Aorta (tissue), 5 donors: ENCODE measurements around the gene VCAM1. TPM values are rescaled to one million over a fixed set of nuclear protein-coding genes. Genes with fewer than 3 reads are reported as not detected.
A peak's percentile ranks its signal among the peaks of the same experiment; 100 is the strongest.

Source experiments
- ATAC-seq: fragments of 200-7000 bp; cut with Tn5 transposase; one replicate; pipeline ENCODE4 v1.9.1; 2022; ENCODE audit warnings: moderate library complexity; ENCODE audit not compliant: low FRiP score
- DNase-seq, 2 donors: peaks; one replicate each; pipeline ENCODE4 v3.0.0-alpha.2; 2020
- H3K27ac ChIP-seq, 2 donors: one replicate each; pipeline ENCODE4 v1.5.1; 2013; ENCODE audit warnings: low read length in 2 of 2, mild to moderate bottlenecking in 2 of 2, moderate library complexity in 2 of 2, control low read depth in 1 of 2, inconsistent platforms in 1 of 2, low read depth in 1 of 2
- H3K27me3 ChIP-seq, 2 donors: one replicate each; pipeline ENCODE4 v1.6.1; 2013; ENCODE audit warnings: control low read depth in 1 of 2, low read length in 1 of 2, mild to moderate bottlenecking in 1 of 2, moderate library complexity in 1 of 2; ENCODE audit not compliant: insufficient read depth in 2 of 2, control insufficient read depth in 1 of 2
- H3K36me3 ChIP-seq, 2 donors: one replicate each; pipeline ENCODE4 v1.6.1; 2013; ENCODE audit warnings: control low read depth in 1 of 2, low read length in 1 of 2, mild to moderate bottlenecking in 1 of 2; ENCODE audit not compliant: insufficient read depth in 2 of 2, control insufficient read depth in 1 of 2
- H3K4me1 ChIP-seq, 2 donors: one replicate each; pipeline ENCODE4 v1.6.1; 2013; ENCODE audit warnings: low read length in 2 of 2, control low read depth in 1 of 2, mild to moderate bottlenecking in 1 of 2, moderate library complexity in 1 of 2; ENCODE audit not compliant: insufficient read depth in 2 of 2, control insufficient read depth in 1 of 2
- H3K4me3 ChIP-seq, 2 donors: one replicate each; pipeline ENCODE4 v1.5.1; 2013; ENCODE audit warnings: low read length in 2 of 2, control low read depth in 1 of 2, mild to moderate bottlenecking in 1 of 2
- H3K9me3 ChIP-seq: one replicate; pipeline ENCODE4 v1.6.1; 2013; ENCODE audit warnings: mild to moderate bottlenecking, low read length; ENCODE audit not compliant: control insufficient read depth
- WGBS, 2 donors: extraction: QIAGEN DNeasy Blood & Tissue Kit; methylation state at CpG; one replicate each; pipeline ENCODE4 v1.1.7; 2013; 5-methylcytosine and 5-hydroxymethylcytosine counted together
- intact Hi-C, 2 donors: fragments of 100-400 bp; cut with DNase I; formaldehyde crosslinking; loops; one replicate each; pipeline versions ENCODE4 v1.14.2 to v1.15.0; 2022
- polyA plus RNA-seq, 2 donors: library from polyadenylated mRNA; stranded (reverse); fragments of 200-250 nt; gene quantifications; one replicate each; pipeline ENCODE4 v1.2.3, GENCODE V29; 2013
- total RNA-seq, 2 donors: library from RNA; stranded (reverse); fragmentation: NEBNext Ultra II Directional; extraction: Animal tissue kit (Norgen Biotek cat#: 25700); gene quantifications; one replicate each; pipeline ENCODE4 v1.2.1, GENCODE V29; 2021
- donor health status: healthy with polysubstance abuse.
- donor health status: Bipolar disorder and iron deficiency.
- donor health status: DM: no; HTN: no; CAD: no.
- donor health status: DM: no; HTN: no; CAD: no.
- donor health status: DM: yes; HTN: yes; CAD: no.

Gene VCAM1
- total and polyA plus RNA-seq, 4 donors = 7.5 to 78.8 (median 23.2) TPM

DNA sequence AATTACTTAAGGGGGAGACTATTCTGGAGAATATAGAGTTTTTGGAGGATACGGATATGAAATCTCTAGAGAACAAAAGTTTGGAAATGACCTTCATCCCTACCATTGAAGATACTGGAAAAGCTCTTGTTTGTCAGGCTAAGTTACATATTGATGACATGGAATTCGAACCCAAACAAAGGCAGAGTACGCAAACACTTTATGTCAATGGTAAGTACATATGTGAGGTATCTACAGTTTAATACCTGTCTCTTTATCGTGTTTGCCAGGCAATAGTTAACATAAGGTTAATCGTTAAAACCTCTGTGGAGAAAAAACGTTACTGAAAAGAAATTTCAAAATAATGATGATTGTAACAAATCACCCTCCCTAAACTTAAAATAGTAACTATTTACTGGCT lies 11.8 kb downstream of the VCAM1 start:
- Histone ChIP-seq H3K27me3 (no peaks in the 10 kb centered on the region), H3K4me1 (peaks cover 0 to 1% of the 10 kb centered on the region in 2 donors), H3K4me3 (no peak overlapping the region), H3K27ac (no peak overlapping the region), H3K36me3 (no peaks in the 10 kb centered on the region), H3K9me3 (no peaks in the 10 kb centered on the region)
- intact Hi-C loops = no loop called here
- ATAC-seq = no peak
- DNase-seq = no peak
- 93 to 94% methylated on average over 6 of the region's 6 CpGs for WGBS, 2 donors

DNA sequence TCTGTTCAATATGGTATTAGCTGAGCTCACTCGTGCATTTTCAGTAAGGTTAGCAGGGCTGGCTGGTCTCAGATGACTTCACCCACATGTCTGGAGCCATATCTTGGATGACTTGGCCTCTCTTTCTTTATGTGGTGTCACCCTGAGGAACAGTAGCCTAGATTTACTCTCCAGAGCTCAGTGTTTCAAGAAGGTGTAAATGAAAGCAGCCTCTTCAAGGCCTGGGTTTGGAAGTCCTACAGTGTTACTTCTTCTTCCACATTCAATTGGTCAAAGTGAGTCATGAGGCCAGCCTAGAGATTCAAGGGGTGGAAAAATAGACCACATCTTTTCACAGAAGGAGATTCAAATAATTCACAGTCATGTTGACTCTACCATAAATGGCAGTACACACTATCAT lies 12.2 kb downstream of the VCAM1 start:
- H3K4me3 ChIP-seq = no peak overlapping the region
- H3K36me3 ChIP-seq = no peaks in the 10 kb centered on the region
- DNase-seq = no peak
- no peak overlapping the region for H3K27ac ChIP-seq
- WGBS, 2 donors = 90 to 97% methylated on average over 1 of the region's 1 CpG
- no peaks in the 10 kb centered on the region for H3K27me3 ChIP-seq
- peaks cover 0 to 1% of the 10 kb centered on the region in 2 donors for H3K4me1 ChIP-seq
- no peak for ATAC-seq
- intact Hi-C loops = no loop called here
- no peaks in the 10 kb centered on the region for H3K9me3 ChIP-seq

DNA sequence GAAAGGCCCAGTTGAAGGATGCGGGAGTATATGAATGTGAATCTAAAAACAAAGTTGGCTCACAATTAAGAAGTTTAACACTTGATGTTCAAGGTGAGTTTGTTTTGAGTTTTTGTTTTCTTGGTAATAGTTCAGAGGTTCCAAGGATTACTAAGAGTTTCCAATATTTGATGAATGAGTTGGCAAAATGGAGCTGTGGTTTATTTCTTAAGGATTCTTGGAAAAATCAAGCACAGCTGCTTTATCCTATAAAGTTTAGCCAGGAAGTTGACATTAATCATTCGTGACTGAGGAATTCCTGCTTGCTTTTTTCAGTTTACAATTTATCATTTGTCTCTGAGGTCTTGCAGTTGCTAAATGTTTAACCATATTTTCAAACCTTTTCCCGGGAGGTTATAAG lies 15.1 kb downstream of the VCAM1 start:
- DNase-seq = no peak
- 30% methylated on average over 3 of the region's 3 CpGs for WGBS, 2 donors
- Histone ChIP-seq H3K36me3 (no peaks in the 10 kb centered on the region), H3K4me3 (no peak overlapping the region), H3K9me3 (no peaks in the 10 kb centered on the region), H3K27ac (no peak overlapping the region), H3K4me1 (peaks cover 0 to 1% of the 10 kb centered on the region in 2 donors), H3K27me3 (no peaks in the 10 kb centered on the region)
- intact Hi-C loops = loop anchor here in 1 of 2 donors (5.0 kb wide), 1 partner anchor 32 kb away; no protein-coding TSS in a partner anchor
- ATAC-seq = peak; percentile 36

DNA sequence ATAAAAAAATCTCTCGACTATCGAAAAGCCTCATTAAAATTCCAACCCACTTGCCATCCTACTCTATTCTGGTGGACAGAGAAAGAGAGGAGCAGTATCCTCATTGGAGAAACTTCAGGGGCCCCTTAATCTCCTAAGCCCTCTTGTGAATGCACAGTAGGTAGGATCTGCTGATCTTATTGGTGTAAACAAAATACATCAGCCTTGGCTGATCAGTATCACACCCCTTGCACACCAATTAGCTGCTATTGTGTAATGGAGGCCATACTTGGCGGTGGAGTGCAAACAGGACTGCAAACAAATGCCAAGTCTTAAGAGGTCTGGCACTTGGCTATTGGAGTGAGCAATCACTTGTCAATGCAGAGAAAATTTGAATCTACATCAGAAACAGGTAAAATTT lies 15.7 kb downstream of the VCAM1 start:
- DNase-seq = no peak
- 77 to 79% methylated on average over 3 of the region's 3 CpGs for WGBS, 2 donors
- Histone ChIP-seq H3K36me3 (no peaks in the 10 kb centered on the region), H3K9me3 (no peaks in the 10 kb centered on the region), H3K27me3 (no peaks in the 10 kb centered on the region), H3K4me3 (no peak overlapping the region), H3K27ac (no peak overlapping the region), H3K4me1 (peaks cover 0 to 1% of the 10 kb centered on the region in 2 donors)
- ATAC-seq = peak; percentile 21
- intact Hi-C loops = loop anchor here in 1 of 2 donors (5.0 kb wide), 1 partner anchor 33 kb away; no protein-coding TSS in a partner anchor

DNA sequence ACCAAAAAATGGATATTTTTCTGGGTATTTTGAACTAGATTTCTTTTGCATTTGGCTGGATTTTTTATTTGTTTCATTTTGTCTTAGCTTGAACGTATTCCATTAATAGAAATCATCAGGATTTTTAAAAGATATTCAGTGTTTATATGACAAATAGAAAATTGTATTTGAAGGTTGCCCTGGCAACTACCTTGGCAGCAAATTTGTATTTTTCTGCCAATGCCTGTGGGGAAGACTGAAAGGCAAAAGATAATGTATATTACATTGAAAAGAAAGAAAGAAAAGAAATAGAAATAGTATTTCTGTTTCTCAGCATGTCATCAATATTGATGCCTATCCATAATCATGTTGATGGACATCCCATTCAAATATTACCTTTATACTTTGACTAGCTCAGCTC lies 16.8 kb downstream of the VCAM1 start:
- H3K4me1 ChIP-seq = peaks cover 0 to 1% of the 10 kb centered on the region in 2 donors
- H3K4me3 ChIP-seq = no peak overlapping the region
- intact Hi-C loops = loop anchor here in 1 of 2 donors (5.0 kb wide), 1 partner anchor 34 kb away; no protein-coding TSS in a partner anchor
- no peak for ATAC-seq
- H3K36me3 ChIP-seq = no peaks in the 10 kb centered on the region
- no peaks in the 10 kb centered on the region for H3K9me3 ChIP-seq
- WGBS, 2 donors = 2 to 5% methylated on average over 1 of the region's 1 CpG
- DNase-seq = no peak
- no peak overlapping the region for H3K27ac ChIP-seq
- H3K27me3 ChIP-seq = no peaks in the 10 kb centered on the region

DNA sequence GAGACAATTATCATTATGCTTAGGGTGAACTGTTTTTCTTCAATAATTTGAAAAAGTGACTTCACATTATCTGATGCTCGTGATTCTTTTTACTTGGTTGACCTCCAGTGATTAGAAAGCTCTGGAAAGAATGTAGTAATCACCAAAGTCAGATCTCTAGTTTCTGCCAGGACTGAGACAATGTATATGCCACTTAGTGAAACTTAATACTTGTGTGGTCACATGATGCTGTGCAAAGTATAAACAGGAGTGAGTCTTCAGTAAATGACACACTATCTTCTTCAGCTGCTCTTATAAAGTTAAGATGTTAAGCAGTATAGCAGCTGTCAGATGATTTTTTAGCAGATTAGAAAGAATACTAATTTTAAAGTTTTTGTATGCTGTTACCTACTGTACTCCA lies 17.2 kb downstream of the VCAM1 start:
- Histone ChIP-seq H3K36me3 (no peaks in the 10 kb centered on the region), H3K9me3 (no peaks in the 10 kb centered on the region), H3K27me3 (no peaks in the 10 kb centered on the region), H3K4me1 (peaks cover 0 to 1% of the 10 kb centered on the region in 2 donors), H3K27ac (no peak overlapping the region), H3K4me3 (no peak overlapping the region)
- intact Hi-C loops = loop anchor here in 1 of 2 donors (5.0 kb wide), 1 partner anchor 34 kb away; no protein-coding TSS in a partner anchor
- DNase-seq (no peak), ATAC-seq (no peak)
- 8 to 9% methylated on average over 1 of the region's 1 CpG for WGBS, 2 donors

DNA sequence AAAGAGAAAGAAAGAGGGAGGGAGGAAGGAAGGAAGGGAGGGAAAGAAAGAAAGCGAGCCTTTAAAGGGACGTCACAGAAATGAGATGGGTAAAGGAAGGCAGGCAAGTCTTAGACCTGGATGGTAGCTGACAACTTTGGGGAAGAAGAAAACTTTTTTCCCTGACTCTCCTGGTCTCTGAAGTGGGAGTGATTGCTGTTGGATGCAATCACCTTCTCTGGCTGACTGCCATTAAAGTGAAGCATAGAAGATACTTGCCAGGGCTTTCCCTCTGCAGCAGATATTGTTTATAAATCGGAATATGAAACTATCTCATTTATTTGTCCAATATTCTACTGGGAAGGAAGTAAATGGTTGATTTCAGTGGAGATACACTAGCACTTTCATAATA lies 27.0 kb downstream of the VCAM1 start:
- 79 to 89% methylated on average over 3 of the region's 3 CpGs for WGBS, 2 donors
- H3K4me3 ChIP-seq = no peak overlapping the region
- no peak for ATAC-seq

DNA sequence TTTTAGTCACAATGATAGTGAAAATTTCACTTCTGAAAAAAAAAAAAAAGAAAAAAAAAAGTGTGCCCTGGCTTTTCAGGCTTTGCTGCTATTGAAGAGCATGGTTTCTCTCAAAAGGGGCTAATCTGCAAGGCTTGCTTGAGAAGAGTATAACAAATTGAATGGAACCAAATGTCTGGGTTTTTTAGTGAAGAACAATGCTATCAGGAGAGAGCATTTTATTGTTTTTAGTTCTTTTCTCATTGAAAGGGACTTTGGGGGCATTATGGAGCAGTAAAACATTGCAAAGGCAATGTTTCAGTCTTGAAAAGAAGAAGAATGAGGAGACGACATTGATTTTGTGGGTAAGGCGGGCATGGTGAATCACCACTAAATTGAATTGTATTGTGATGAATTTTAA lies 28.2 kb downstream of the VCAM1 start:
- no peak for ATAC-seq
- intact Hi-C loops = no loop called here
- Histone ChIP-seq H3K9me3 (no peaks in the 10 kb centered on the region), H3K36me3 (no peaks in the 10 kb centered on the region), H3K4me1 (no peaks in the 10 kb centered on the region), H3K4me3 (no peak overlapping the region), H3K27me3 (no peaks in the 10 kb centered on the region), H3K27ac (no peak overlapping the region)
- WGBS, 2 donors = 95 to 98% methylated on average over 2 of the region's 2 CpGs
- DNase-seq = no peak

More for the DNA sequence above, 27.0 kb downstream of the VCAM1 start:
- H3K9me3 ChIP-seq = no peaks in the 10 kb centered on the region
- no peak for DNase-seq
- H3K27ac ChIP-seq = no peak overlapping the region
- no peaks in the 10 kb centered on the region for H3K4me1 ChIP-seq
- no peaks in the 10 kb centered on the region for H3K27me3 ChIP-seq
- intact Hi-C loops = no loop called here
- H3K36me3 ChIP-seq = no peaks in the 10 kb centered on the region

DNA sequence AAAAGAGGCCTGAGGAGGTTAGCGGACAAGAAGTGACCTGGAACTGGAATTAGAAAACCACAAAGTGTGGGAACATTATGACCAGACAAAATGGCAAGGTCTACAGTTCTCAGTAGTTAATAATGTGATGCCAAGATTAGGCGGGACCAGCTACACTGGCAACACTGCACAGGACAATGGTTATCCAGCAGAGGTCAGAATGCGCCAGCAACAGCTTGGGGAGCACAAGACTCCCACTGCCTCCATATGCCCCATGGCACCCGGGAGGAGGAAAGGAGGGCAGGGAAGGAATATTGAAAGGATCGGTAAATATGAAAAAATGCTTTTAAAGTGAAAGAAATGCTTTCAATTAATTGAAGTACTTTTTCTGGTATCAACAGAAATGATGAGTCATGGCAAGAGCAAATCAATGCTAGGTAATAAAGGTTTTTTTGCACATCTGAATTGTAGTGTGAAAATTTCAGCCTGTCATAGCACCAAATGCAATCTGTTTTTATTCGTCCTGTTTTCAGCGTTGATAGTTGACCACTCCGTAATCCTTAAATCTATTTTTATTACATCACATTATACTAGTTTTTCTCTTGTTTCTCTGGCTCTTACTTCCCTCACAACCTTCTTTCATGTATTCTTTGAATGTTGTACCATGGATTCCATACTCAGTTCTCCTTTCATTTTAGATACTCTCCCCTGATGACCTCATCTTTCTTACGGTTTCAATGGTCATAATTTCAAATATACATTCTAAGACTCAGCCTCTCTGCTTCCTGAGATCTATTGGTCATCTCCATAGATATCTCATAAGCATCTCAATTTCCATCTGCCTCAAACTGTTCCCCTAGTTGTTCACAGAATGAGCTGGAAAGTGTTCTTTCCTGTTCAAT lies 30.7 kb downstream of the VCAM1 start:
- ATAC-seq (no peak), DNase-seq (no peak)
- WGBS, 2 donors = 81 to 90% methylated on average over 9 of the region's 9 CpGs
- H3K4me1 ChIP-seq = no peaks in the 10 kb centered on the region
- H3K4me3 ChIP-seq = no peak overlapping the region
- intact Hi-C loops = no loop called here
- H3K9me3 ChIP-seq = no peaks in the 10 kb centered on the region
- H3K27ac ChIP-seq = no peak overlapping the region
- no peaks in the 10 kb centered on the region for H3K27me3 ChIP-seq
- no peaks in the 10 kb centered on the region for H3K36me3 ChIP-seq
